B cell (primary cell): Measurements from ENCODE around the gene SDK2.

ENCODE experiments used
- EZH2 ChIP-seq: IDR thresholded peaks from 2 replicates; pipeline ENCODE4 v1.6.1; 2012; ENCODE audit warnings: borderline replicate concordance, low read depth, mild to moderate bottlenecking, moderate library complexity, low read length; ENCODE audit not compliant: insufficient read depth, poor library complexity, severe bottlenecking
- TF ChIP-seq, protein P1 (sequence below): fragments of 200-600 bp; IDR thresholded peaks from one replicate; pipeline ENCODE4 v1.8.0; 2022; ENCODE audit warnings: antibody characterized with exemption, mild to moderate bottlenecking

- TF ChIP-seq, protein P1, sequence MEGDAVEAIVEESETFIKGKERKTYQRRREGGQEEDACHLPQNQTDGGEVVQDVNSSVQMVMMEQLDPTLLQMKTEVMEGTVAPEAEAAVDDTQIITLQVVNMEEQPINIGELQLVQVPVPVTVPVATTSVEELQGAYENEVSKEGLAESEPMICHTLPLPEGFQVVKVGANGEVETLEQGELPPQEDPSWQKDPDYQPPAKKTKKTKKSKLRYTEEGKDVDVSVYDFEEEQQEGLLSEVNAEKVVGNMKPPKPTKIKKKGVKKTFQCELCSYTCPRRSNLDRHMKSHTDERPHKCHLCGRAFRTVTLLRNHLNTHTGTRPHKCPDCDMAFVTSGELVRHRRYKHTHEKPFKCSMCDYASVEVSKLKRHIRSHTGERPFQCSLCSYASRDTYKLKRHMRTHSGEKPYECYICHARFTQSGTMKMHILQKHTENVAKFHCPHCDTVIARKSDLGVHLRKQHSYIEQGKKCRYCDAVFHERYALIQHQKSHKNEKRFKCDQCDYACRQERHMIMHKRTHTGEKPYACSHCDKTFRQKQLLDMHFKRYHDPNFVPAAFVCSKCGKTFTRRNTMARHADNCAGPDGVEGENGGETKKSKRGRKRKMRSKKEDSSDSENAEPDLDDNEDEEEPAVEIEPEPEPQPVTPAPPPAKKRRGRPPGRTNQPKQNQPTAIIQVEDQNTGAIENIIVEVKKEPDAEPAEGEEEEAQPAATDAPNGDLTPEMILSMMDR, result no peak
- no peak for TF ChIP-seq EZH2
Observed at GRCh38 chr17:73568934-73569333, 75.3 kb downstream of the SDK2 start.
